Measurements from ENCODE around the gene HPCAL4.

HPCAL4 gene

DNA sequence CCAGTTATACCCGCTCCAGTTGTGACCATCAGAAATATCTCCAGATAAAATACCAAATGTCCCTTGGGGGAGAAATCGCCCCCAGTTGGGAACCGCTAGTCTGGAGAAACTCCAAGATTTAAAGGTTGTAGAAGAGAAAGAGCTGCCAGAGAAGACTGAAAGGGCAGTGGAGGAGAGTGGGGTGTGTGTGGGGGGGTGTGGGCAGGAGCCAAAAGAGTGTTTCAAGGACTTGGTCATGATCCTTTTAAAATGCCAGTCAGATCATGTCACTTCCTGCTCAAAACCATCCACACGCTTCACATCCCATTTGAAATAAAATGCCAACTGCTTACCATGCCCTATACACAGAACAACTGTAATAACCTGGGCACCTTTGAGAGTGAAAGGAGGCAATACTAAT is 48.4 kb downstream of the HPCAL4 start:
- no peaks in the 10 kb centered on the region for H3K79me2 ChIP-seq (ENCODE audit: insufficient read depth, low read length)
- H3K9ac ChIP-seq (ENCODE audit: low read depth, low read length), result no peak overlapping the region
- H2AFZ ChIP-seq (ENCODE audit: low read depth, low read length), result no peak overlapping the region
- no peaks in the 10 kb centered on the region for H3K9me3 ChIP-seq (ENCODE audit: insufficient read depth, low read length, severe bottlenecking)
- H3K27ac ChIP-seq (ENCODE audit: low read length), result no peak overlapping the region
- H3K36me3 ChIP-seq (ENCODE audit: insufficient read depth, low read length), result no peaks in the 10 kb centered on the region
- TF ChIP-seq, protein P1, sequence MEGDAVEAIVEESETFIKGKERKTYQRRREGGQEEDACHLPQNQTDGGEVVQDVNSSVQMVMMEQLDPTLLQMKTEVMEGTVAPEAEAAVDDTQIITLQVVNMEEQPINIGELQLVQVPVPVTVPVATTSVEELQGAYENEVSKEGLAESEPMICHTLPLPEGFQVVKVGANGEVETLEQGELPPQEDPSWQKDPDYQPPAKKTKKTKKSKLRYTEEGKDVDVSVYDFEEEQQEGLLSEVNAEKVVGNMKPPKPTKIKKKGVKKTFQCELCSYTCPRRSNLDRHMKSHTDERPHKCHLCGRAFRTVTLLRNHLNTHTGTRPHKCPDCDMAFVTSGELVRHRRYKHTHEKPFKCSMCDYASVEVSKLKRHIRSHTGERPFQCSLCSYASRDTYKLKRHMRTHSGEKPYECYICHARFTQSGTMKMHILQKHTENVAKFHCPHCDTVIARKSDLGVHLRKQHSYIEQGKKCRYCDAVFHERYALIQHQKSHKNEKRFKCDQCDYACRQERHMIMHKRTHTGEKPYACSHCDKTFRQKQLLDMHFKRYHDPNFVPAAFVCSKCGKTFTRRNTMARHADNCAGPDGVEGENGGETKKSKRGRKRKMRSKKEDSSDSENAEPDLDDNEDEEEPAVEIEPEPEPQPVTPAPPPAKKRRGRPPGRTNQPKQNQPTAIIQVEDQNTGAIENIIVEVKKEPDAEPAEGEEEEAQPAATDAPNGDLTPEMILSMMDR (IDR thresholded peaks at IDR 0.05; ENCODE audit: borderline replicate concordance, extremely low read depth, low read length, poor library complexity, severe bottlenecking), result no peak
- no peak for TF ChIP-seq EZH2 (IDR thresholded peaks at IDR 0.05; ENCODE audit: borderline replicate concordance, low read depth, low read length, severe bottlenecking)
- no peak for DNase-seq
- peaks cover 10% of the 10 kb centered on the region for H3K27me3 ChIP-seq (ENCODE audit: insufficient read depth, low read length, poor library complexity)
- H4K20me1 ChIP-seq (ENCODE audit: insufficient read depth, low read length), result no peaks in the 10 kb centered on the region; the same call in none of the 2 replicates
- no peaks in the 10 kb centered on the region for H3K4me1 ChIP-seq (ENCODE audit: insufficient read depth, low read length)
- ATAC-seq (ENCODE audit: insufficient read depth, low read depth), result no peak
- no peak overlapping the region for H3K4me2 ChIP-seq (ENCODE audit: insufficient read depth, low read length)
- no peak overlapping the region for H3K4me3 ChIP-seq (ENCODE audit: low read depth in 1 of 2, low read length in 2 of 2)

DNA sequence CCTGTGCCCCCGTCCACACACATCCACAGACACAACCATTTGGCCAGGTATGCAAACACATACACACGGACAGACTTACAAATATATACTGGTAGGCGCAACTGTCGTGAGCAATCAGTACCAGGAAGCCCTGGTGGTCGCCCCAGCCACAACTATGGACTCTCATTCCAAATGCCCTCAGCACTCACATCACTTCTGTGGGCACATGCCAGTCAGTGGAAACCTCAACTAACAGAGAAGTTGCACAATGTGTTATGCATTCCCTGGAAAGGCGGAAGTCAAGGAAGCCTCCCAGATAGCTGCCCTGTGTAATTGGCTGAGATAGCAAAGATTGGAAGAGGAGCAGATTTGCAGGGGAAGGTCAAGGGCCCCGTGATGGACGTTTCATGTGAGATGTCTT is 50.4 kb downstream of the HPCAL4 start:
- no peak overlapping the region for H3K27ac ChIP-seq (ENCODE audit: low read length)
- no peaks in the 10 kb centered on the region for H3K4me1 ChIP-seq (ENCODE audit: insufficient read depth, low read length)
- H3K9ac ChIP-seq (ENCODE audit: low read depth, low read length), result no peak overlapping the region
- H3K79me2 ChIP-seq (ENCODE audit: insufficient read depth, low read length), result no peaks in the 10 kb centered on the region
- H4K20me1 ChIP-seq (ENCODE audit: insufficient read depth, low read length), result no peaks in the 10 kb centered on the region; the same call in 1 of the 2 replicates
- no peak for TF ChIP-seq EZH2 (IDR thresholded peaks at IDR 0.05; ENCODE audit: borderline replicate concordance, low read depth, low read length, severe bottlenecking)
- TF ChIP-seq, protein P1 (IDR thresholded peaks at IDR 0.05; ENCODE audit: borderline replicate concordance, extremely low read depth, low read length, poor library complexity, severe bottlenecking), result no peak
- DNase-seq (no peak), ATAC-seq (ENCODE audit: insufficient read depth, low read depth) (no peak)
- no peaks in the 10 kb centered on the region for H3K36me3 ChIP-seq (ENCODE audit: insufficient read depth, low read length)
- H3K4me3 ChIP-seq (ENCODE audit: low read depth in 1 of 2, low read length in 2 of 2), result no peak overlapping the region
- H3K4me2 ChIP-seq (ENCODE audit: insufficient read depth, low read length), result no peak overlapping the region
- H3K27me3 ChIP-seq (ENCODE audit: insufficient read depth, low read length, poor library complexity), result peaks cover 7% of the 10 kb centered on the region
- no peaks in the 10 kb centered on the region for H3K9me3 ChIP-seq (ENCODE audit: insufficient read depth, low read length, severe bottlenecking)
- no peak overlapping the region for H2AFZ ChIP-seq (ENCODE audit: low read depth, low read length)

DNA sequence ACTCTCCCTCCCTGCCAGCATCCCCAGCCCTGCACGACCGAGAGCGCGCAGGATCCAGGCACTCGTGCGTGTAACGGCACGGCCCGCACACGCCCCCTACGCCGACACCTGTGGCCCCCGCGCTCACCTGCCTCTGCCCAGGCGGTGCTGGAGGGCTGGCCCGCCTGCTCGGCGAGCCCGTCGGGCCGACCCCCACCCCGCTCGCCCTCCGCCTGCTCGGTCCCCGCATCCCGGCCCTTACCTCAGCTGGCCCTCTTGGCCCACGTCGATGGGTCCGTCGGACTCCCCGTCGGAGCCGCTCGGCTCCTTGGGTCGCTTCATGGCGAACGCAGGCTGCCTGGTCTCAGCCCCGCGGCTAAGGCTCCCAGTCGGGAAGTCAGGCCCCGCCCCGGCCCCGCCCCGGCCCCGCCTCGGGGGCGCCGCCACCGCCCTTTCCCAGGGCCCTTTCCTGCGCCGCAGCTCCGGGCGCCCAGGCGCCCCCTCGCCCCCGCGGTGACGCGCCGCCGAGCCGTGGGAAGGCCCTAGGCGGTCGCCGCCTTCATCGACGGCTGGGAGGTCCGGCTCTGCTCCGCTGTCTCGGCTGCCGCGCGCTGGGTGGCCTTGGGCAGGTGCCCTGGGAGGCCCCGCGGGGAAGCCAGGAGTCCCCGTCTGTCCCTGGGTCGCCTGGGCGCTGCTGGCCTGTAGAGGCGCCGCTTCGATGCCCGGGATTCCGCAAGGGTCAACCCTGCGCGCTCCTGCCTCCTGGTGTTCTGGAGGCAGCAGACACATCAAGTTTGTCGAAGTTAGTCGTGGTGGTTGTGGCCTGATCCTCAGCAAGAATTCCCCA is 51.7 kb downstream of the HPCAL4 start, which contains the start of gene HEYL:
Gene HEYL (minus strand): TSS at position 339 of the 826 bp plus-strand sequence. CDS start 18 bp downstream, at position 321.
- DNase-seq (no peak), ATAC-seq (ENCODE audit: insufficient read depth, low read depth) (no peak)
- Histone ChIP-seq H3K4me1 (ENCODE audit: insufficient read depth, low read length) (no peaks in the 10 kb centered on the region), H2AFZ (ENCODE audit: low read depth, low read length) (no peak within 1 kb of the TSS), H3K27ac (ENCODE audit: low read length) (no peak within 1 kb of the TSS), H3K4me3 (ENCODE audit: low read depth in 1 of 2, low read length in 2 of 2) (no peak within 1 kb of the TSS), H3K9ac (ENCODE audit: low read depth, low read length) (no peak within 1 kb of the TSS), H3K27me3 (ENCODE audit: insufficient read depth, low read length, poor library complexity) (peaks cover 10% of the 10 kb centered on the region), H3K79me2 (ENCODE audit: insufficient read depth, low read length) (no peaks in the 10 kb centered on the region), H4K20me1 (ENCODE audit: insufficient read depth, low read length) (no peaks in the 10 kb centered on the region), H3K4me2 (ENCODE audit: insufficient read depth, low read length) (no peak within 1 kb of the TSS), H3K36me3 (ENCODE audit: insufficient read depth, low read length) (no peaks in the 10 kb centered on the region), H3K9me3 (ENCODE audit: insufficient read depth, low read length, severe bottlenecking) (no peaks in the 10 kb centered on the region)
- TF ChIP-seq, protein P1 (IDR thresholded peaks at IDR 0.05; ENCODE audit: borderline replicate concordance, extremely low read depth, low read length, poor library complexity, severe bottlenecking), result no peak
- TF ChIP-seq EZH2 (IDR thresholded peaks at IDR 0.05; ENCODE audit: borderline replicate concordance, low read depth, low read length, severe bottlenecking), result no peak
